ENCODE results near the gene PLS3. TPM values are rescaled to one million over a fixed set of nuclear protein-coding genes. Genes with fewer than 3 reads are reported as not detected.
"Not testable (repeated sequence)": the region's sequence is repeated elsewhere in the genome, so short reads cannot be mapped to it uniquely, and the experiment has no call there.

Gene PLS3, protein sequence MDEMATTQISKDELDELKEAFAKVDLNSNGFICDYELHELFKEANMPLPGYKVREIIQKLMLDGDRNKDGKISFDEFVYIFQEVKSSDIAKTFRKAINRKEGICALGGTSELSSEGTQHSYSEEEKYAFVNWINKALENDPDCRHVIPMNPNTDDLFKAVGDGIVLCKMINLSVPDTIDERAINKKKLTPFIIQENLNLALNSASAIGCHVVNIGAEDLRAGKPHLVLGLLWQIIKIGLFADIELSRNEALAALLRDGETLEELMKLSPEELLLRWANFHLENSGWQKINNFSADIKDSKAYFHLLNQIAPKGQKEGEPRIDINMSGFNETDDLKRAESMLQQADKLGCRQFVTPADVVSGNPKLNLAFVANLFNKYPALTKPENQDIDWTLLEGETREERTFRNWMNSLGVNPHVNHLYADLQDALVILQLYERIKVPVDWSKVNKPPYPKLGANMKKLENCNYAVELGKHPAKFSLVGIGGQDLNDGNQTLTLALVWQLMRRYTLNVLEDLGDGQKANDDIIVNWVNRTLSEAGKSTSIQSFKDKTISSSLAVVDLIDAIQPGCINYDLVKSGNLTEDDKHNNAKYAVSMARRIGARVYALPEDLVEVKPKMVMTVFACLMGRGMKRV
- total RNA-seq: 145 TPM

DNA sequence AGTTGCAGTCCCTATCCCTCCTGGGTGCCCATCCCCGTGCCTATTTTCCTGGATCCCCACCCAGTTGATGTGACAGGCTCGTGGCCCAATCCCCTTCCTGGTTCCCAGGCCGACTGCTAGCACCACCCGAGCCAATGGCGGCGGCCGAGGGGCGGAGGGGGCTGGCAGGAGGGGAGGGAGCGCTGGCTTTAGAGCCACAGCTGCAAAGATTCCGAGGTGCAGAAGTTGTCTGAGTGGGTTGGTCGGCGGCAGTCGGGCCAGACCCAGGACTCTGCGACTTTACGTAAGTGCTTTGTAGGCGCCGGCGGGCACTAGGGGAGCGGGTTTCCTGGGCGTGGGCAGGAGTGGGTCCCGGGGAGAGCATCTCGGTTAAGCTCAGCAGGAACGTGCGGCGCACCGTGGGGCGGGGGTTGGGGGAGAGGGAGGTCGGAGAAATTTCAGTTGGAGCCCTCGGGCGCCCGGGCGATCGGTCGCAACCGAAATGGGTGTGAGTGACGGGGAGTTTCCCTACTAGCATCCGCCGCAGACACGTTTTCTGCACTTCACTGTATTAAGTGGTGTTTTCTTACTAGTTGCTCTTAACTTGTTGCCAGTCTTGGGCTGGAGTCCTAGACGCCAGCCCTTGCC is at the start of gene PLS3:
Gene PLS3 (plus strand): TSS at position 197 of the 627 bp plus-strand sequence. CDS start 49,077 bp downstream, outside the sequence.
- ATAC-seq: peak; percentile 77

DNA sequence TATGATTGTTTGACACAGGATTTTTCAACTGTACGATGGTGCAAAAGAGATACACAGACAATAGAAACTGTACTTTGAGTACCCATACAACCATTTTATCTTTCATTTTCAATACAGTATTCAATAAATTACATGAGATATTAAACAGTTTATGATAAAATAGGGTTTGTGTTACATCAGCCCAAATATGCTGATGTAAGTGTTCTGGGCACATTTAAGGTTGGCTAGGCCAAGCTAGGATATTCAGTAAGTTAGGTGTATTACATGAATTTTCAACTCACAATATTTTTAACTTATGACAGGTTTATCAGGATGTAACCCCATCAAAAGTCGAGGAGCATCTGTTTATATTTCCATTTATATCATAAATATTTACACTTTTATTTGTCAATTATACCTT is 42.9 kb upstream of the PLS3 start:
- ATAC-seq: no peak

DNA sequence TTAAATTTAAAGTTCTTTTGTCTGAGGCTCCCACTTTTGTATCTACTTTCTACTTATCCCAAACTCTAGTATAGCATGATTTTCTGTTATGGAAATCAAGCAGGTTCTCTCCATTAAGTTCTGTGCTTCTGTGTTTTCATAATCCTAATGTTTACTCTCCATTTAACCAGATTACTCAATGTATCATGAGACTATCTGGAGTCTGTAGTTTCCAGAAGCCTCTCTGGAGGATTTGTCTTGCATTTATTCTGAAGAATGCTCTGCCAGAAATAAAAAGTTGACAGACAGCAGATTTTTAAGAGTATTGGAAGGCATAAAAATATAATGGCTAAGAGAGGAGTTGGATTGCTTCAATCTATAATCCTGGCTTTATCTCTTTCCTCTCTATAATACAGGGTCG is 39.2 kb upstream of the PLS3 start:
- ATAC-seq: no peak

DNA sequence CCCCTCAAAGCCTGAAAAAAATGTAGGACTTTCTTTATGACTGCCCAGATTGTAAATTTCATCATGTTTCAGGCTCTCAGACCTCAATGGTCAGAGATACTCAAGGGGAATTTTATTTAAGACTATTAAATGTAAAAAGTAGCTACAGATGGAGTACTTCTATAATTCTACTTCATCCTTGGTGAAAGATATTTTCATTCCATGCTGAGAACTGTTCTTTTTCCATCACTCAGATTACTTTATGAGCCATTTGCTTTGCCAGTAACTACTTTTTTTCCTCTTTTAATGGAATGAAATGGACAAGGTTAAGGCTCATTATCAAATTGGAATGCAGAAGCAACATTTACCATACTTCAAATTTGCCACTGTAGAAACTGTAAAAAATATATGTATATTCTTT is 38.0 kb upstream of the PLS3 start:
- ATAC-seq: no peak

DNA sequence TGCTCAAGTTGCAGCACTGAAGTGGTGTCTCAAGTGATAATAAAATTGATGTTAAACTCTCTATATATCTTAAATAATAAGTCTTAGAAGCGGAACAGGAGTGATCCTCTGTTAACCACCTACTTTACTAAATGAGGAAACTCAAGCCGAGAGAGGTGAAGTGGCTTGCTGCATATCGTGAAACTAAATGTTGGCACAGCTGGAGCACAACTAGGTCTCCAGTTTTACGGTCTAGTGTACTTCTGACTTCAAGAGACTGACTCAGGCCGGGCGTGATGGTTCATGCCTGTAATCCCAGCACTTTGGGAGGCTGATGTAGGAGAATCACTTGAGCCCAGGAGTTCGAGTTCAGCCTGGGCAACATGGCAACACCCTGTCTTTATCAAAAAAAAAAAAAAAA is 35.5 kb upstream of the PLS3 start:
- no peak for ATAC-seq

DNA sequence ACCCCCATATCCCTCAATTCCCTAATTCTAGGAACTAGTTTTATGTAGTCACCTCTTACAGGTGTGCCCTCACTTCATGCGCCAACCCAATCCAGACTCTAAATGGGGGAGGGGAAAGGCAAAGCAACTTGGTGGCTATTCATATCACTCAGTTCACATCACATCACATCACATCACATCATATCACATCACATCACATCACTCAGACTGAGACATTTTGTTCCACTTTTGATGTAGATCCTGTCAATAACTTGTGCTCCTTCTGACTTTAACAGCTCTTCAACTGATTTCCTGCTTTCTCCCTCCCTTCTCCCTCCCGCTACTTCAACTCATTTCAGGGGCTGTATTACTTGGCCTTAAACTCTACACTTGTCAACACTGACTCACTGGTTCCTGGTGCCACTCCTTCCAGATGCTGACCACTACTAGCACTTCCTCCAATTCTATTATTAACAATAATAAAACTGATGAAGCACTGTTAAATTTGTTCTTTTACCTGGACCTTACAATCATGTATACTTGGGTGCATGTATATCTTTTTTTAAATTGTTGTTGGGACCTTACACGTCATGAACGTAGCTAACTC is 29.1 kb upstream of the PLS3 start:
- ATAC-seq: no peak

DNA sequence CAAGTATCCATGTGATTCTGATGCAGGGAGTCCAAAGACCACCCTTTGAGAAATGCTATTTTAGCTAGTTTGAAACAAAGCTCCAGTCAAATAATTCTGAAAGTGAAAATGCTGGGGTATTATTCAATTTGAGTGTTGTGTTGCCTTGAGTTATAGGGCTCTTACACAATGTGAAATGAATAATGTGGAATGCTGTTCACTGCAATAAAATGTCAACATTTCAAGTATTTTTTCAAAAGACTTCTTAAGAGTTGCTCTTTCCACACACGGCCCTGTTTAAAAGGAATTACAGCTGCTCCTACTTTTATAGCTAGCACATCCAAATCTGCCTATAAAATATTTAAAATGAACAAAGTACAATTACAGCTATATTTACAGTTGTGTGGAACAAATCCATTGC is 27.5 kb upstream of the PLS3 start:
- no peak for ATAC-seq

DNA sequence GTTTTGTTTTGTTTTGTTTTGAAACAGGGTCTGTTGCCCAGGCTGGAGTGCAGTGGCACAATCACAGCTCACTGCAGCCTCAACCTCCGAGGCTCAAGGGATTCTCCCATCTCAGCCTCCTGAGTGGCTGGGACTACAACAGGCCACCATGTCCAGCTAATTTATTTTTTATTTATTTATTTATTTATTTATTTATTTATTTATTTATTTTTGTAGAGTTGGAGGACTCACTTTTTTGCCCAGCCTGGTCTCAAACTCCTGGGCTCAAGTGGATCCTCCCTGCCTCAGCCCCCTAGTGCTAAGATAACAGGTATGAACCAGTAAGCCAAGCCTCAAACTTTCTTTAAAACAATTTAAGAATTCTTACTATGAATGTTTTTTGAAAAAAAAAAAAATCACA is 26.6 kb upstream of the PLS3 start:
- no peak for ATAC-seq

DNA sequence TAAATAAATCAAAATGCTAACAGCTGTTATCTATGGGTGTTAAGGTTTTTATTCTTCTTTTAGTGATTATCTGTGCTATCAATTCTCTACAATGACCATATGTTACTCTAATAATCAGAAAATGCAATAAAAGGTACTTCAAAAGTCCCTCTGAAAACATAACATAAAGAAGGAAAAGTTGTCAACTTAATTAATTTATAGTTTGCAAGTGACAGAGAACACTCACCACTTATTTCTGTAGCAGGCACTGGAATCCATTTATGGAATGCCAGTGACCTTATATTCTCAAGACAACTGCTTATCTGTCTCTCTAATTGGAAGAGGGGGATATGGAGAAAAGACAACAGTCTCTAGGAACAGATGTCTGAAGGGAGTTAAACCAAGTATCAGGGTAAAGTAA is 25.6 kb upstream of the PLS3 start:
- ATAC-seq: no peak

DNA sequence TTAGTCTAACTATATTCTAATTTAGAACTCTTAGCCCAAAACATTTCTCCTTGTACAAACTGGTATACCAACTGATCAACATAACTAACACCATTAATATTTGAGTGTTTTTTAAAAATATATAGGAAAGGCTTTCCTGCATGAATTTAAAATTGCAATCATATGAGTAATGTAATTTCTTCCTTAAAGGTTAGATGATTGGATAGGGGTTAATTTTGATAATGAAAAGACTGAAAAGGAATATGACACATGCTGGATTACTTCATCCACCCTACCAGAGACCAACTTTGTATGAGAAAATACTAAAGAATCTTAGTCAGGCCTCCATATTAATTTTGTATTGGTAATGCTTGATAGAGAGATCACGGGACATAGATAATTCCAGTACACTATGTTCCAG is 25.1 kb upstream of the PLS3 start:
- ATAC-seq: no peak

DNA sequence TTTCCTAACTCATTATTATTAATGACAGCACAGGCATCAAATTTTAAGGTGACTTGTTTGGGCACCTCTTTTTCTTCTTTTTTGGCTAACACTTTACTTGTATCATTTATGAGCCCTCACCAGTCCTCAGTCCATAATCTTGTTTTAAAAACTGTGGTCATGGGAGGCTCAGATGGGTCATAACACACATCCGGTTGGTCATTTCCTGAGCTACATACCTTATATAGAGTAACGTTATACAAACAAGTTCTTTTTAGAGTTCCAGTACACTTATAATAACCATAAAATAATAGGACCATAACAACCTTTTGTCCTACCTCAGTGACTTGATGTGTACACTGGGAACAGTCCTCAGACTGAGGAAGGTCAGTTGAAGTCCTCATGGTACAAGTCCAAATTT is 21.1 kb upstream of the PLS3 start:
- no peak for ATAC-seq

DNA sequence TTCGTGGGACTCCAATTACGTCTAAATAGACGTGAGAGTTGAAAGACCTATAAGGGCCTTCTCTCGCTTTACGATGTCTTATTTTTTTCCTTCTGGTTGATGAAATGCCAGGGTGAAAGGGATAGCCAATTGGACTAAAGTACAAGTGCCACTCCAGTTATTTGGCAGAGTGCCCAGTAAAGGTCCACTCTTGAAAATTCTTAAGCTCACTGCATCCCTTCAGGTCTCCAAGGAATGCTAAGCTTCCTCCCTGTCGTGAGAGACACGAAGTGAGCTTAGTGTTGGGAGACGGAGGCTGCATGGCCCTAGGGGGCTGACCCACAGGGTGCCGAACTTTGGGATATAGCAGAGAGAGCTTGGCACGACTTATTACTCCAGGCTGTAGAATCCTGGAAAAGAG is 19.9 kb upstream of the PLS3 start:
- not testable (repeated sequence) for ATAC-seq

DNA sequence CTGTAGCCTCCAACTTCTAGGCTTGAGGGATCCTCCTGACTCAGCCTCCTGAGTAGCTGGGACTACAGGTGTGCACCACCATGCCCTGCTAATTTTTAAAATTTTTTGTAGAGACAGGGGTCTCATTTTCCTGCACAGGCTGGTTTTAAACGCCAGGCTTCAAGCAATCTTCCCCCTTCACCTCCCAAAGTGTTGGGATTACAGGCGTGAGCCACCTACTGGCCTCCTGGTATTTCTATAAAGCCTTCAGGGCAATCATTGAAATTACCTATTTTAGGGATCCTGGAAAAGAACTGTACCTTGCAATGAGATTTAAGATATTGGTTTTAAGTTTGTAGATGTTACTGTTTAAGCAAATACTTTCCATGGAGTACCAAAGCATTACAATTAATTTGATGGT is 13.5 kb upstream of the PLS3 start:
- no peak for ATAC-seq

DNA sequence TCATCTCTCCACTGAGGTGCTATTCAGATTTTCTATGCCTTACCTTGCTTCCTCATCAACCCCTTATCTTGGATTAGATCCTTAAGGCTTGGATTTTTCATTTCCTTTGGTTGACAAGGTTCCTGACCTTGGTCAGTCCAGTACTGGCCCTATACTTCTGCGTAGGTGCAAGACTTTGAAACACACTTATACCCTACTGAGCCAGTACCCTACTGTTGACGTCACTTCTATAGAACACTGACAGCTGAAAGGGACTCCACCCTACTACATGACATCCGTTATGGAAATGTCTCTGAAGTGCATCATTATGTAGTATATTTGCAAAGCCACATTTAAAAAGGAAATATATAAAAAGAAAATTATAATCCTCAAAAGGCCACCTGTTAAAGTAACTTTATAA is 12.0 kb upstream of the PLS3 start:
- no peak for ATAC-seq

DNA sequence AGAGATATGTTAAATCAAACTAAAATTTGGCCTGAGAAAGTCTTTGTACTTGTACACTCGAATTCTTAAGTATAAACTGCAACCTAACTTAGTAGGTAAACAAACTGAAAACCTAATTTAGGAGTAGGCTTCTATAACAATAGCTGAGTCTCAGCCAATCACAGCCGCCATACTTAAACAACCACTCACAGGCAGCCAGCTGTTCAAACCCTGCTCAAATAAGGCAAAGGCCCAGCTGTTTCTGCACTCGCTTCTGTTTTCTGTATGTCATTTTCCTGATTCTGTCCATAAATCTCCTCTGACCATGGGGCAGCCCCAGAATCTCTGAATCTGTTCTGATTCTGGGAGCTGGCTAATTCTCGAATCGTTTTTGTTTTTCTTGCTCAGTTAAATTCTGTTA is 7.8 kb upstream of the PLS3 start:
- ATAC-seq: no peak

DNA sequence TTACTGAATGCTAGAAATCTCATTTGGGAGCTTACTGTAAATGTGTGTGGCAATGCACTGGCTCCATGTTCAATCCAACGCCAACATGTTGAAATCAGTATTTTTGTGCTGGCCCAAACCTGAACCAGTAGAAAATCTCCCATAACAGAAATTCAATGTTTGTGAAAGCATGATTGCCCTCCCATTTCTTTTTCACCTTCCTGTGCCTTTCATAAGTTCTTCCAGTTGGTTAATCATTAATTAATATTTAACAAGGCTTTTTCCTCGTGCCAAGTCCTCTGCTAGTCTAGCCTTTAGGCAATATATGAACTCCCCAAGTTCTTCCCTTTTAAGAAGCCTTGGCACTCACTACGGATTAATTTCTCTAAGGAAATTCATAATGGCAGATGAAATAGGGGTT is 1.3 kb upstream of the PLS3 start:
- no peak for ATAC-seq

DNA sequence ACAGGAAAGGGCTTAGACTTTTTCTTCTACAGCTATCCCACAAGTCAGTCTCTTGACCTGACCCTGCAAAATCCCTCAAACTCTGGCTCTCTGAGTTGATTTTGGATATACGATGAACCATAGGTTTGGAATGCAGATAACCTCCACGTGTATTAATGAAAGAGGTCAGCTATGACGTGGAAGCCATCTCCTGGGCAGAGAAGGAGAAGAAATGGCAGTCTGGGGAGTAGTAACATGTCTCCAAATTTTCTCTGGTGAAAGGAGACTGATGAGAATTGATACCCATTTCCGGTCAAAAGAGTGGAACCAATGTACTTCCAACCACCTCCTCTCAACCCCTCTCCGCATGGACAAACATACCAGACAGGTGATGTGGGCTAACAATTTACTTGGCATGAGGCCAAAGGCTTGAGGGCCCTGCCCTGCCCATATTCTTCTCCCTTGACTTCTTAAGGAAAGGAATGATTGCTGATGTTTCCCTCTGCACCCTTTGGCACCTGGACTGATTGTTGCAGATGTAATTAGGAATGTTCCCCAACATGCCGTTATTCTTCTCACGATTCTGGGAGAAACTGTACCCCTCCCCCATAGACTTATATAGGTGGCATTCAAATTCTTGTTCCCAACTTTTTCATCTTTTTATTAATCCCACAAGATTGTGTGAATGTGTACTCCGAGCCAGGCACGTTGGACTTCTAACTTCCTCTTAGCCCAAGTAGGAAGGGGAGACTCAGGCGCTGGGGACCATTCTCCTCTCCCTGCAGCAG is 580 bp upstream of the PLS3 start:
- peak; percentile 43 for ATAC-seq

DNA sequence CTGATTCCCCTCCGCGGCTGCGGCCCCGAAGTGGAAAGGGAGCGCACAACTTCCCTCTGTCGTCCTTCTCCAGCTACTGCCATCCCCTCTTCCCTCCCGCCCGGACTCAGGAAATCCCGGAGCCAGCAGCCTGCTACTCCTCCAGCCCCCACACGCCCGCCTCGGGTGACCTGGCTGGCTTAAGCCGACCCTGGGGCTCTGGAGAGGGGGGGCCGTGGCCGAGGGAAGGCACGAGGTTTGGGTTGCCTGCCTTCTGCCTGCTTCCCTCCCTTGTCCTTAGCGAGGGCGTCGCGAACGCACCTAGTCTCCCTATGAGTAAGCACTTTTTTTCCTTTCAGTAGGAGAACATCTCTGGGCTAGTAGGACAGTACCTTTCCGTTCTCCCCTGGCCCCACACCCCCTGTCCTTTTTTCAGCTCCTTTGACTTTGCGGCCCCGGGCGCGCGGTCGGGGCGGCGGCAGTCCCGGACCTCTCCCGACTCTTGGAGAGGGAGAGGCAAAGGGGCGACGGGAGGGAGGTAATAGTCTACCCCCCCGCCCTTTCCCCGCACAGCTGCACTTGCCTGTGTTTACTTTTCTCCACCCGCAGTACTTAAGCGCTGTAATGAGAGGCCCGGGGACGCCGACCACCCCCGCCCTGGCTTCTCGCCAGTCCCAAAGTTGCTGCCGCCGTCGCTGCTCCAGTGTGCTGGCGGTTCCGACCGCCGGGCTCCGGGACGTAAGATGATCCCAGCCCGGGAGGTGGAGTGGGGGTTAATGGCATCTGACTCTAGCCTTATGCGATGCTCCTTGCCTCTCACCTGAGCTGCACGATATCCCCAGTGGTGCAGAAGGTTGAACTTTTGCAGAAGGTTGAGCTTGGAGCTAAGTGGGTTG is 868 bp downstream of the PLS3 start:
- ATAC-seq: peak; percentile 63

DNA sequence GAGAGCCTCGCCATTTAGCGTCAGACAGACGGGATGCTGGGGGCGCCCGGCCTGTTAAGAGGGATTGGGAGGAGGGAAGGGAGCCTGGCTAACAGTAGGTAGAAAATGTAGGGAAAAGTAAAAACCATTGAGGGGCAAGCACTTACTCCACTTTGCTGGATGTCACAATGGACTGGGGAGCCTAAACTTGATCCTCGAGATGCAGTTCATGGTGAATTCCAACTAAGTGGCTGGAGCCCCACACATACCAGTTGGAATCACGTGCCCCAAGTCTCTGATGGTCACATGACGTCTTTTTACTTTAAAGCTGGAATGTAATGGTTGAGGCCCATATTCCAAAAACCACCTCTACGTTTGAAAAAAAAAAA is 1.5 kb downstream of the PLS3 start:
- no peak for ATAC-seq

DNA sequence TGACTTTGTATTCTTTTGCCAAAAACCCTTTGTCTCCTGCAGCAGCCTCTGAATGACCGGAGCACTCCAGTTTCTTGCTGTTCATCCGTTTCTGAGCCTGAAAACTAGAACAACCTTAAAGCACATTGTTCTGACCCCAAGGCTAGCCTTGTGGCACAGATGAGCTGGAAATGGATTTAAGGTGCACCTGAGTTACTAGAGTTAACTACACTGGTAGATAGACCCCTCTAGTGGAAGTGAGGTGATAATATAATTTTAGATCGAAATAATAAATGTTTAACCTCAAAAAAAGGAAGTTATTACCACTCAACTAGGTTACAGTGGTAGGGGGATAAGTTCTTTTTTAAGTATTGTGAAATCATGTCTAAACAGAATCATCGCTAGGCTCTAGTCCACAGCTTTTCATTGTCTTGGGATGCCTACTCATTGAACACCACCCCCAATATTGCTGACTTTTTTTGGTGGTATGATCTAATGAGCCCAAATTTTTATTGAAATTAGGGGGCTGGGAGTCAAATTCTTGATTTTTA is 2.7 kb downstream of the PLS3 start:
- ATAC-seq: no peak

DNA sequence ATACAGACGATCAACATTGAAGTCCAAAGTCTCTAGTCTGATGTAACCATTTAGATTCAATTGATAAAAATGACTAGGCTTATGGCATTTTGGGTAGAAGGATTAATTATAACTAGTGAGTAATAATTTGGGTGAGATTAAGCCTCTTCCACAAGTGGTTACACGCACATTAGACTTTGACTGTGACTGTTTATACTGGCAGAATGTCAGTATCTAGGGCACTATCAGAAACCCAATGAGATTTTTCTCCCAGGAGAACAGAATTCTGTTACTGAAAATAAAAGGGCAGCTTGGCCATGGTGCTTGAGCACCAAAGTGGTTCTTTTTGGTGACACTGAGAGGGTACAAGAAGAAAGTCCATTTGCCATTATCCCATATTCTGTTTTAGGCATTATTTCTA is 3.3 kb downstream of the PLS3 start:
- ATAC-seq: no peak

DNA sequence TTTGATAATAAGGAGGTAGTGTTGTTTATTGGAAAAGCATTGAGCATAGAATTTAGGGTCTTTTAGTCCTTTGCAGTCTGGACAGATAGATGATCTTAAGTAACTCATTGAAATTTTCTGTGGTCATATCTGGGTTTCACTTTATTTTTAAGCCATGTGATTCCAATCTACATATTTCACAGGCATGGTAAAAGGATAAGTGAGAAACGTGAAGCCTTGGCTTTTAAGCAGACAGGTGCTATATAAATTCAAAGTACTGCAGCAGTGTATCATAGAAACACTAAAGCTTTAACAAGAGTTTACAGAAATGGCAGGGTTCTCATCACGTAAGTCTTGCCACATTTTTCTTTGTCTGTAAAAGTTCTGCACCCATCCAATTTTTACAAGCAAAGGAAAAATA is 4.9 kb downstream of the PLS3 start:
- ATAC-seq: no peak
